Thyroid gland (tissue), 4 donors: ENCODE data around the gene LENG9.

Experiments
- POLR2A ChIP-seq, 2 donors: fragments of 450-650 bp; IDR thresholded peaks; one replicate each; pipeline ENCODE4 v1.6.1; 2017; ENCODE audit warnings: antibody characterized with exemption in 2 of 2, mild to moderate bottlenecking in 2 of 2, moderate library complexity in 1 of 2
- TF ChIP-seq, protein P1 (sequence below), 6 experiments: fragments of 200-600 bp in 3 of 6; fragments of 450-650 bp in 3 of 6; sonication (generic) in 3 of 6; IDR thresholded peaks; one replicate each; pipeline ENCODE4 v1.5.1; 2016 to 2019; ENCODE audit warnings: antibody characterized with exemption in 6 of 6, mild to moderate bottlenecking in 2 of 6, inconsistent platforms in 1 of 6, moderate library complexity in 1 of 6

GRCh38 chr19:54418930-54419800 is 44.4 kb downstream of the LENG9 start:
- TF ChIP-seq, protein P1, sequence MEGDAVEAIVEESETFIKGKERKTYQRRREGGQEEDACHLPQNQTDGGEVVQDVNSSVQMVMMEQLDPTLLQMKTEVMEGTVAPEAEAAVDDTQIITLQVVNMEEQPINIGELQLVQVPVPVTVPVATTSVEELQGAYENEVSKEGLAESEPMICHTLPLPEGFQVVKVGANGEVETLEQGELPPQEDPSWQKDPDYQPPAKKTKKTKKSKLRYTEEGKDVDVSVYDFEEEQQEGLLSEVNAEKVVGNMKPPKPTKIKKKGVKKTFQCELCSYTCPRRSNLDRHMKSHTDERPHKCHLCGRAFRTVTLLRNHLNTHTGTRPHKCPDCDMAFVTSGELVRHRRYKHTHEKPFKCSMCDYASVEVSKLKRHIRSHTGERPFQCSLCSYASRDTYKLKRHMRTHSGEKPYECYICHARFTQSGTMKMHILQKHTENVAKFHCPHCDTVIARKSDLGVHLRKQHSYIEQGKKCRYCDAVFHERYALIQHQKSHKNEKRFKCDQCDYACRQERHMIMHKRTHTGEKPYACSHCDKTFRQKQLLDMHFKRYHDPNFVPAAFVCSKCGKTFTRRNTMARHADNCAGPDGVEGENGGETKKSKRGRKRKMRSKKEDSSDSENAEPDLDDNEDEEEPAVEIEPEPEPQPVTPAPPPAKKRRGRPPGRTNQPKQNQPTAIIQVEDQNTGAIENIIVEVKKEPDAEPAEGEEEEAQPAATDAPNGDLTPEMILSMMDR (IDR thresholded peaks at IDR 0.05) = no peak
- no peak for TF ChIP-seq POLR2A (IDR thresholded peaks at IDR 0.05)
